Measurements from ENCODE around the gene CHST5.

Gene CHST5

DNA sequence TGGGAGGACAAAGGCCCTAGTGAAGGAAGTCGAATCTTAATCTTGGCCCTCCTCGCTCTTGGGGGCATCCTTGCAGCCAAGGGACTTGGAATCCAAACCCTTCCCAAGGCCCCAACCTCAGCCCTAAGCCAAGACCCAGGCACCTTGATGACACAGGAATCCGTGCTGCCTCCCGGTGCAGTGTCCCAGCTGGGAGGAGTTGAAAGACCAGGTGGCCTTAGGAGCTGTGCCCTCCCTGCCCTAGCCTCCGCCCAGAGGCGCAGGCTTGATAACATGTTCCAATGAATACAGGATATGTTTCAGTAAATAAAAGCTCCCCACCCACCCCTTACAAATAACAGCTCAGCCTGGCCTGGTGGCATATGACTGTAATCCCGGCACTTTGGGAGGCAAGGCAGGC lies at the start of gene CHST5:
TSS of gene CHST5 (minus strand) at position 208 of the 400 bp plus-strand sequence. CDS start 5,724 bp downstream, outside the sequence.
- no peak for DNase-seq

DNA sequence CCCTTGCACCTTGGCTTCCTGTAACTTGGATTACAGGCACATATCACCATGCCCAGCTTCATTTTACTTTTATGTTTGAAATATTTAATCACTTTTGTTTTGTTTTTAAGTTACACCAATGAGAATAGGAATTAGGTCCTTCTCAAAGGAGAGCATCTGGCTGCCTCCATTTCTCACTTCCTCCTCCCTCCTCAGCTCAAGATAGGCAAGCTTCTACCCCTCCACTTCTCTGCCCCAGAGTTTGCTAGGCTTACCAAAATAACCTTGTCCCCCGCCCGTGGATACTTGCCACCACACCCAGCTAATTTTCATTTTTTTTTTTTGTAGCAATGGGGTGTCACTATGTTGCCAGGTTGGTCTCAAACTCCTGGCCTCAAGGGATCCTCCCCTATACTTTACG lies 48.2 kb upstream of the CHST5 start:
- DNase-seq: no peak

DNA sequence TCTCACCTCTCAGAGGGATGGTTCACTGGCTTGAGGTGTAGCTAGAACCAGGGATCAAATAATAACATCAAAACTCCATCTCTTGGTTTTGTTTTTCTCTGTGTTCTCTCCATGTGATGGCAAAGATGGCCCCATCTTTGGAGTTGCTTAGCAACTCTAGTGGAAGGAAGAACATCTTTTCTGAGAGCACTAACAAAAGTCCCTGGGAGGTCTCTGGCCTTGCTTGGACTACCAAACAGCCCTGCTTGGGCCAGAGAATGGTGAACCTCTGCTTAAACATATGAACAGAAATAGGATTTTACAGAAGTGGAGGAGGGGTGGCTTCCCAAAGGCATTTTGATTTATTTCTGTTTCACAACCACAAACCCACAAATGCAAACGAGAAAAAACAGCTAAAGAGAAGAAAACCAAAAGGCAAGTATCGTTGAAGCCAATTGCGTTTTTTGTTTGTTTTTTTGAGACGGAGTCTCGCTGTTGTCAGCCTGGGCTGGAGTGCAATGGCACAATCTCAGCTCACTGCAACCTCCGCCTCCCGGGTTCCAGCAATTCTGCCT lies 43.5 kb upstream of the CHST5 start:
- DNase-seq: no peak

DNA sequence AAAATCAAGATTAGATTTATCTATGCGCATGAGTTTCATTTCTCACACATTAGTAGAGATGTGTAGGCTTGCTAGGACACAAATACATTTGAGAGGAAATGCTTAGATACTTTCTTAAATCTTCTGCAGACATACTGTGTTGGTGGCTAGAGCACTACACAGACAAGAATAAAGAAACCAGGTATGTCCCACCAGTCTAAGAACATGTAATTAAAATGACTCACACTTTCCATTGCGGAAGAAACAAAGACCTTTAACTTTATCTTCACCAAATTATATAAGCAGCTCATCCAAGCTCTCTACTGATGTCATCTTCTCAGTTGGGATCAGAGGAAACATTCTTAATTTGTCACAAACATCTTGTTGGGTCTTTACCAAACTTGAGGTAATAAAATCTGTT lies 42.8 kb upstream of the CHST5 start:
- no peak for DNase-seq

DNA sequence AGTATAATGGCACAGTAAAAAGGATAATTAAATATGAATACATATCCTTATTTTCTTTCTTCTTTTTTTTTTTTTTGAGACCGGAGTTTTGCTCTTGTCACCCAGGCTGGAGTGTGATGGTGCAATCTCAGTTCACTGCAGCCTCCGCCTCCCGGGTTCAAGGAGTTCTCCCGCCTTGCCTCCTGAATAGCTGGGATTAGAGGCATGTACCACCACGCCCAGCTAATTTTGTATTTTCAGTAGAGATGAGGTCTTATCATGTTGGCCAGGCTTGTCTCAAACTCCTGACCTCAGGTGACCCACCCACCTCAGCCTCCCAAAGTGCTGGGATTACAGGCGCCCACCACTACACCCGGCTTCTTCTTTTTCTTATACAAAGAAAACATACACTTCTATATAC lies 42.3 kb upstream of the CHST5 start:
- no peak for DNase-seq

DNA sequence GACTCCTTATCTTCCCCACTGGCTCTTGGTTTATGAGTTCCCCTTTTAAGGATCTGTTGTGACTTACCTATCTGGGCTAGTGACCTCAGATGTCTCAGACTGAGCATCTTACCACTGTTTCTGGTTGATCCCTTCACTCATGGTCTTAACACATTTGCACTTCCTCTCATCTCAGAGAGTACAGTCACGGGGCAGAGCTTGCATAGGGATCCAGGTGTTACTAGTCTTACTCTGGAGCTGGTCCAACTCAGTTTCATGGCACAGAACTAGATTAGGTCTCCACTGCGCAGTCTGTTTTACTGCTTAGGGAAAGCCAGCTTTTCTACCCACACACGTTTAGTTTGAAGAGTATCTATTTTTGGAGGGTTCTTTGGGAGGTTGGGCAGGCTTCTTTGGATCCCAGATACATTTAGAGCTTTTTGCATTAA lies 40.5 kb upstream of the CHST5 start:
- DNase-seq: no peak

DNA sequence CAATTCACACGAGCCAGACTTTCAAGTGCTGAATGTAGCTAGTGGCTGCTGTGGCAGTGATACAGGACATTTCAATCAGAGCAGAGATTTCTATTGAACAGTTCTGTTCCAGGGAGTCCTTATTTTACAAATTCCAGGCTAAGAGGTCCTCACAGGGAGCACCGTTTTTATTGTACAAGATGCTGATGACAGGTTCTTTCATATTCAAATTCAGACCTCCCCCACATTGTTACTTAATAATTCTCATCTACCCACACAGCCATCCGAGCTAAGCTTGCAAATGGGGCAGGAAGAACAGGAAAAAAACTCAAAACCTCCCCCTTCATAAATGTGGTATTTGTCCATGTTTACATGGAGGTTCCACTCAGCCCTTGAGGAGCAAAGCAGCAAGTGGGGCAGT lies 40.0 kb upstream of the CHST5 start:
- no peak for DNase-seq

DNA sequence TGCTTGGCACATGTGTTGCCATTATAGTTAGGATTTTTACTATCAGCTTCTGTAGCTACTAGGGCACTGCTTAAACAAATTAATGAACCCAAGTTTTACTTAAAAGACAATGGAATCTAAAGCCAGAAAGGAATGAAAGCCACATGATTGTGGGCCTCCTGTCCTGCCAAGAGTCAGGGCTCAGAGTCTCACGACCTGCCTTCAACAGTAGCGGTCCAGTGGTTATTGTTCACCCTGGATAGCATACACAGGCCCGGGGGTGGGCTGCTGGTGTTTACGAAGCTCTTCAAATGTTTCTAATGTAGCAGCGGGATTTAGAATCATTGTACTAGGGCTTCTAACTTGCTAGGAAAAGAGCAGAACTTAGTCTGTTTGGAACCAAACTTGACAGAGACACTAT lies 38.0 kb upstream of the CHST5 start:
- DNase-seq: no peak

DNA sequence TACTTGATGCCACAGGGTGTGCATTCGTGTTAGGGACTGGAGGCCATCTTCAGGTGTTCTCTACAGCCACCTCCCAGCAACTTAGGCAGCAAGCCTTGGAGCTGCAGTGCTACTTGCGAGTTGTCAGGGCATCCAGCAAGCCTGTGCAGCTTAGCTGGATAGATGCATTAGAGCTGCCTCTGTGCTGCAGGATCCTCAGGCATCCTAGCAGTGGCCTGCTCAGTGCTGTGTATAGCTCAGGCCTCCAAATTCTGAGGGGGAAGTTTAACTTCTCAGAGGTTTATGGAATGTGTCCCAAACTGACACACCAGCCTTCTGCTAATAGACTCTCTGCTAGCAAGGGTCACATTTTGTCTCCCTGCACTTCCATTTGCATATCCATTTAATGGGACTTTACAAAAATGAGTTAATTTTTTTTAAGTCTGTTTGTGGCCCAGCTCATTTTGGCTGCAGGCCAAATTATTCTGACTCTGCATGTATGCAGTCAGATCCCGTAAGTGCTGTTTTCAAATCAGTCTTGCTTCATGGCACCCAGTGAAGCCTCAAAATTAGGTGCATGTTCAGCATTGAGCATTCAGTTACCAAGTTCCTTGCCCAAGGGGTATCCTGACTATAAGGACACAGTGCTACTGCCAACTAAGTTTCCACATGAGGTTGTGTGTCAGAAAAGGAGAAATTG lies 37.1 kb upstream of the CHST5 start:
- no peak for DNase-seq

DNA sequence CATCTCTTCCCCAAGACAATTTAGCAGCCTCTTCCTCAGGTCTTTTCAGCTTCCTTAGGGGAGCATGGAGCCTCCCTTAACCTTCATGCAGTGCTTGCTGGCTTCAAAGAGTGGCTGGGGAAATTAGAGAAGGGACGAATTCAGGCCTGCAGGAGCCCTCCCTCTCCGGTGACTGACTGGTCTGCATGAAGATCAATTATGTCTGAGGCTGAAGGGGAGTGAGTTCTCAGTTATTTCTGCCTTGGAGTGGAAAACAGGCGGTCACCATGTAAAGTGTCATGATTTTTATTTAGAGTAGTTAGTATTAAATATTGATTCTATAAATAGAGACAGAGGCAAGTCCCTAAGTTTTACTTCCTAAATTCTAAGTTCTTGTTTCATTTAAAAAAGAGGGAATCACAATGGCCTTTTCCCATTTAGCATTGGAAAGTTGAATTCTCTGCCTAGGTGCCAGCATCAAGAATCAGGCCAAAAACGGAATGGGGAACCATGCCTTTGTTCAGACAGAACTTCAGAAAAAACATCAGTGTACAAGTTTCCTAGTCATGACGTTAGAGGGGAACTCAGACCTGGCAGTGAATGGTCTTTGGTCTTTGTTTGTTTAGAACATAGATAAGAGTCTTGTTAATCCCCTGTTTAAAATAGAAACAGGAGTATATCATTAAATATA lies 34.6 kb upstream of the CHST5 start:
- no peak for DNase-seq

DNA sequence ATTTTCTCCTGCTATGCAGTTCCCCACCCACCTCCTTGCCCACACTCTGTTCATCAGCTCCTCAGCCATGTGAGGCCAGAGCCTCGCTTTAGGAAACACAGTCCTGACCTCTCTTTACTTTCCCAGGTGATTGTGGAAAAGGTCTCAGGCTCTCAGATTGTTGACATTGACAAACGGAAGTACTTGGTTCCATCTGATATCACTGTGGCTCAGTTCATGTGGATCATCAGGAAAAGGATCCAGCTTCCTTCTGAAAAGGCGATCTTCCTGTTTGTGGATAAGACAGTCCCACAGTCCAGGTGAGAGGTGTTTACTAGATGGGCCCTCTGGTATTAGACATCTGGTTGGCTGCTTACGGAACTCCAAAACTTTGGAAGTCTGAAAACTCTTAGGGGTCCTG lies 32.0 kb upstream of the CHST5 start:
- DNase-seq: no peak

DNA sequence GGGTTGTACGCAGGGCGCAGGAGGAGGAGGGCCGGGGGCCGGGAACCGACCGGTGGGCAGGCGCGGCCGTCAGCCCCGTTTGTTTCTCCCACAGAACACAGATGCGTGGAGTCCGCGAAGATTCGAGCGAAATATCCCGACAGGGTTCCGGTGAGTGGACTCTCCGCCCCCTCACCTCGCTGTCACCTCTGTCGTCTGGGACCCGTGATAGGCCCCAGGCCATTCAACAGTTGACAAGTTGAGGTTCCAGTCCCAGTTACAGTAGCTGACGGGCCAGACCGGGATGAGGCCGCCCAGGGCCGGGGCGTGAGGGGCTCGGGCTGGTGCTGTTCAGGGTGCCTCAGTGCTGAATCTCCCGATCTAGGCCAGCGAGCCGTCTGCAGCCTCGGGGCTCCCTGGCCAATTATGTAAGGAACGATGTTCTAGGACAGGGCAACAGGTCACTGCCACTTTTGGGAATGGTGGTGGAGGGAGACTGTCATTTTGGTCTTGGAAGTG lies 30.9 kb upstream of the CHST5 start:
- DNase-seq: no peak

DNA sequence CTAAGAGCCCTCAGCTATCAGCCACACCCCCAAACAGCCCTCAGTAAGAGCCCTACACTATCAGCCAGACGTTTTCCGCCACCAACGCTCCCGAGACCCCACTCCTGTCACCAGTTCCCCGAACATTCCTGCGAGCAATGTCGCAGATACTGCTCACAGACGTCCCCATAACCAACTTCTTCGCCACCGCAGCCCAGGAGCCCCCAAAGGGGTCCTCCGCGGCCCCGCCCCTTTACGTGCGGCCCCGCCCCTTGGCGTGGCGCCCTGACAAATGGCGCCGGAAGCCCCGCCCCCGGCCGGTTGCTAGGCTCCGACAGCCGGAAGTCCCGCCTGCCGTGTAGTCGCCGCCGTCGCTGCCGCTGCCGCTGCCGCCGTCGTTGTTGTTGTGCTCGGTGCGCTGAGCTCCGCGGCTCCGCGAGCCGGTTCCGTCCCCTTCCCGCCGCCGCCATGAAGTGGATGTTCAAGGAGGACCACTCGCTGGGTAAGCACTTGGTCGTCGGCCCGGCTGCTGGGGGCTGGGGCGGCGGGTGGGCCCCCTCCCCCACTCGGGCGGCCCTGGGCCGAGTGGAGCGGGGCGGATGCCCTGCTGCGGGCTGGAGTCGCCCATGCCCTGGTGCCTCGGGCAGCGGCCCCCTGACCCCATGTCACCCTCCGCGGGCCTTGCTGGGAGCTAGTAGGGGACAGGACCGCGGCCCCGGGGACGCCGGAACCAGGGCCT lies 30.3 kb upstream of the CHST5 start, which contains the start of gene GABARAPL2:
TSS of gene GABARAPL2 (plus strand) at position 340 of the 718 bp plus-strand sequence. CDS start at position 448, 108 bp downstream.
- peak in 1 of 2 experiments; percentile 69 for DNase-seq

DNA sequence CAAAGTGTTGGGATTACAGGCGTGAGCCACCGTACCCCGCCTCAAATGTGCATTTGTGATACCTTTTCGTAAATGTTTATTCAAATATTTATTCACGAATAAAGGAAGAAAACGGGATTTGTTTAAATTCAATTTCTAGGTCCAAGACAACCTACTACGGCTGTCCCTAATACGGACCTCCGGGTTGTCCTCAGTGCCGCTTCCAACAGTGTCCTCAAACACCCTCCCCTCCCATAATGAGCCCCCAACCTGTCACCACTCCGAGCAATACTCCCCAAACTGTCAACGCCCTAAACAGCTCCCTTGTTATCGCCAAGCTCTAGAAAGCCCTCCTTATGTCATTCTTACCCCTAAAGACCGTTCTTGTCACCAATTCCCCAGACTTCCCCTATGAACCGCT lies 29.7 kb upstream of the CHST5 start:
- no peak for DNase-seq

DNA sequence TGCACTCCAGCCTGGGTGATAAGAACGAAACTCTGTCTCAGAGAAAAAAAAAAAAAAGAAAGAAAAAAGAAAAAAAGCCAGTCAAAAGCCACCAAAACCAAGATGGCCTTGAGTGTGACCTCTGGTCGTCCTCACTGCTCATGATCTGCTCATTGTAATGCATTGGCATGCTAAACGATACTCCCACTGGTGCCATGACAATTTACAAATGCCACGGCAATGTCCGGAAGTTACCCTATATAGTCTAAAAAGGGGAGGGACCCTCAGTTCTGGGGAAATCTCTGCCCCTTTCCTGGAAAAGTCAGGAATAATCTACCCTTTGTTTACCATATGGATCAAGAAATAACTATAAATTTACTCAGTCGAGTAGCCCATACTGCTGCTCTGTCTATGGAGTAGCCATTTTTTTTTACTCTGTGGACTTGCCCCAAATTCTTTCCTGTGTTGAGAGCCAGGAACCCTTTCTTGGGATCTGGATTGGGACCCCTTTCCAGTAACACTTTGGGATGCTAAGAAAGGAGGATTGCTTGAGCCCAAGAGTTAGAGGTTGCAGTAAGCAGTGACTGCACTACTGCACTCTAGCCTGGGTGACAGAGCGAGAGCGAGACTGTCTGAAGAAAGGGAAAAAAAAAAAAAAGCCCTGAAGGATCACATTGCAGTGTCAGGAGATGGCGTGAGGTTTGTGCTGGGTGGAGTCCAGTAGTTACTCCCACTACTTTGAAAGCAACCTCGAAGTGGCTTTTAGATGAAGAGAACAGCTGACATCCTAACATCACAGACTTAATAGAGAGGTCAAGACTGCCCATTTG lies 23.9 kb upstream of the CHST5 start:
- DNase-seq: no peak

DNA sequence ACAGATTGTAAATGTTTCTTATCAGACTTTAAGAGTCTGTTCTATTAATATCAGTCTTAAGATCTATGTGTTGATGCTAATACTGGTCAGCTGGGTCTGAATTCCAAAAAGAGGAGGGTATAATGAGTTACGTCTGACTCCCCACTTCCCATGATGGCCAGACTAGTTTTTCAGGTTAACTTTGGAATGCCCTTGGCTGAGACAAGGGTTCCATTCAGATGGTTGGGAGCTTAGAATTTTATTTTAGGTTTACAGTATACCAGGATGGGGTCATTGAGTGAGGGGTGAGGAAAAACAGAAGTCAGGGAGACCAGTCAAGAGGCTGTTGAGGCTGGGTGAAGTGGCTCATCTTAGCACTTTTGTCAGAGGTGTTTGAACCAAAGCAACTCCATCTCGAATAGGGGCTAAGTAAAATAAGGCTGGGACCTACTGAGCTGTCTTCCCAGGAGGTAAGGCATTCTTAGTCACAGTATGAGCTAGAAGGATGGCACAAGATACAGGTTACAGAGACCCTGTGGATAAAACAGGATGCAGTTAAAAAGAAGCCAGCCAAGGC lies 23.0 kb upstream of the CHST5 start:
- no peak for DNase-seq

DNA sequence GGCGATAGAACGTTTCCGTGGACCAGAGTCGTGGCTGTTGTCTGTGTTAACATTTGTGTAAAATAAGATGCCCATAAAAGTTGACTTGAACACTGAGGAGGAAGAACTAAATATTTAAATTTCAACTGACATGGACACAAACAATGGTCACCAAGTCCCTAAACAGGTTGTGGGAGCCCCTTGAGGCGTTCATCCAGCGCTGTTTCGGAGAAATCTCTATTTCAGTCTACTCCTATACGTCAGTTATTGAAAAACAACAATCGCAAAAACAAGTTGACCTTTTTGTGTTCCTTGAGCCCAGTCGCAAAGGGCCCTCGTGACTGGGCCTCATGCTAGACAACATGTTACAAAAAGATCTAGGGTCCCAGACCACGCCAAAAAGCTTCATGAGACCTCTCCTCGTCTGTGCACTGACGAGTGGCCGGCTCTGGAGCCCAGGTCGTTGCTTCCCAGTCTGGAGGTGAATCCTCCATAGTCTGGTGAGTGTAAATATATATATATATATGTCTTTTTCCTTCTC lies 20.6 kb upstream of the CHST5 start:
- no peak for DNase-seq

DNA sequence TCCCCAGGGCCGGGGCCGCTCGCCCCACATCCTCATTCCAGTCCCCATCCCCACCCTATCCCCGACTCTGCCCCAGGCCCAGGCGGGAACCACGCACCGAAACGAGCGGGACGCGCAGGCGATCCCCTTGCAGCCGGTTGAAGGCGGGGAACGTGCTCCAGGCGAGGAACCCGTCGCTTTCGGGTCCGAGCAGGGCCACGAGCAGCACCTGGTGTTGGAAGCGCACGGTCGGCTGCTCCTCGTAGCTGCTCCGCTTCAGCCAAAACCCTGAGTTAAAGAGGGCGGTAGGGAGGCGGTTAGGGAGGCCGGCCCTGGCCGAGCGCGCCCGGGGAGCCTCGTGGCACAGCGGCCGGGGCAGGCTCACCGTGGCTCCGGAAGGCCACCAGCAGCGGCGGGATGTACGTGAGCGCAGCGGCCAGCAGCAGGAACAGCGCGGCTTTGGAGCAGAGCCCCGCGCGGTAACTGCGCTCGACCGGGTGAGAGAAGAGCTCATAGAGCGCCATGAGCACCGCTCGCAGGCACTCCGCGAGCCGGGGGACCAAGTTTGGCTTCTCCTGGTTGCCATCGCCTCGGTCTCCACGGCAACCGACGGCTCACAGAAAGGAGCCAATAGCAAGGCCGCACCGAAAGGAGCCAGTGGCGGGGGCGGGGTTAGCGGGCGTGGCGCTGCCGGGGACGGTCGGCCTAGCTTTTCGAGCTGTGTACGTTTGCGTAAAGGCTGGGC lies 20.0 kb upstream of the CHST5 start, which contains the start of gene TMEM231:
TSS of gene TMEM231 (minus strand) at position 546 of the 724 bp plus-strand sequence. CDS start at position 503, 43 bp downstream.
- peak; percentile 81 to 91 for DNase-seq

DNA sequence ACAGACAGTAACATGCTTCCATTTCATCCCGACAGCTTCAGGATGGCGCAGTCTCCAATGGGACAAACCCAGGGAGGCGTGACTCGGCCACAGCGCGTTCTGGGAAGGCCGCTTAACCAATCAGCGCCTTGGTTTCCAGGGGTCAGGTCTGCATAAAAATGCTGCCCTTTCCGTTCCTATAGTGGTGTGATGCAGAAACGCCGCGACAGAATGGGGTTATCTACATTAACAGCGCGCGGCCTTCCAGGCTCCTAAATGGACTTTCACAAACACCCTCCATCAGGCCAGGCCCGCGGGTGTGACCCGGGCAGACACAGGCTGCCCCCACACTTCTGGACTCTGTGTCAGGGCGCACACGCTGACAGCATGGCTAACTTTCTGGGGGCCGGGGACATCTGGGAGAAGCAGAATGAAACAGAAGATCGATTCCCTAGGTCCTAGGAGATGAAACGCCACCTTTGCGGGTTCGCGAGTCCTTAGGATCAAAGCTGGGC lies 19.4 kb upstream of the CHST5 start:
- no peak for DNase-seq

DNA sequence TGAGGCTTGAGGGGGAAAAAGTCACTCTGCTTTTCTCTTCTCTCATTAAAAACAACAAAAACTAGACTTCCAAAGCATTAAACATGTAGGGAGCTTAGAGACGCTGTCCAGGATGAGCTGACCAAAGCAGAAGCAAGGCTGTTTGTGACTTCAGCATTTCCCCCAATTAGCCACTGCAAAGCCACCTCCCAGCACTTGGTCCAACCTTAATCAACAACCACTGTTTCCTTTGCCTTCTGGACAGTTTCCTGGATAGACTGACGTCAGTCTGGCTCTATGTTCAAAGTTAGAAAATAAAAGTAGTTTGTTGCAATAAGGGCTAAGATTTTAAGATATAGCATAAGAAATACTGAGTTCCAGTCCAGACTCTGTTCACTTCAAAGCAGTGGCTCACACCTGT lies 17.0 kb upstream of the CHST5 start:
- DNase-seq: no peak

DNA sequence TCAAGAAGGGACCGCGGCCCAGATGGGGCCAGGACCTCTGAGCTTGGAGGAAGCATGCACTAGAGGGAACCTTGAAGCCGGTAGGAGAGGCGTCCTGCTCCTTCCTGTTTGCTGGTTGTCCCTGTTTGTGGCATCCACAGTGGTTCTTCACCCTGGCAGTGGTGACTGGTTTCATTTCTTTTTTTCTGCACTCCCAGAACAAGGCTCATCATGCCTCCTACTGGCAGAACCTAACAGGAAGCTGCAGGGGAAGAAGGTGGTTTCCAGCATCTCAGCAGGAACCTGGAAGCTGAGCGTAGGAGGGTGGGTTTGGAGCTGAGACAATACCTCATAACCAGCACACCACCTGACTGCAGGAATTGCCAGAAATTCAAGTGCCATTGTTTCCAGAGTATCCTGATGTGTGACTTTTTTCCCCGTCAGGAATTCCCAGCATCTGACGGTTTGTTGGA lies 14.3 kb upstream of the CHST5 start:
- DNase-seq: no peak

Measured in SW 1271 (cell line).